ENCODE results near the gene ZNF124. TPM values are rescaled to one million over a fixed set of nuclear protein-coding genes. Genes with fewer than 3 reads are reported as not detected.

ZNF124 gene
- total and polyA plus RNA-seq, 2 of the 13 experiments (the other 11 are each of a cell fraction or from before 2014, with no cell fraction given), result 9.7 to 134 TPM

GRCh38 chr1:247118946-247119446 is 52.8 kb downstream of the ZNF124 start:
- no TSS peak for BruUV-seq (replicated peaks)
- DNase-seq (ENCODE audit: low spot score) (peak; percentile 79), FAIRE-seq (peak; percentile 4), ATAC-seq (peak; percentile 61)
- no peaks in the 10 kb centered on the region for H4K20me1 ChIP-seq (ENCODE audit: insufficient read depth, low read length)
- in situ Hi-C loops (cut with HindIII; ENCODE audit: extremely low pct_ligation_motif_present, low pct_unique_long_range_greater_than_20kb), result no loop called here
- H3K4me3 ChIP-seq (replicated peaks in 1 of 3; ENCODE audit: insufficient read depth in 1 of 3, low read depth in 2 of 3, low read length in 3 of 3), result no peak overlapping the region
- intact Hi-C loops (cut with micrococcal nuclease; ENCODE audit: unreplicated experiment), result loop anchor here (10.0 kb wide), 2 partner anchors 184 to 214 kb away; partner anchors contain the start of gene AHCTF1
- no peaks in the 10 kb centered on the region for H3K27me3 ChIP-seq (ENCODE audit: control insufficient read depth in 1 of 2, insufficient read depth in 2 of 2, low read length in 2 of 2)
- no peak overlapping the region for H3K27ac ChIP-seq (ENCODE audit: extremely low read length, insufficient read depth, low read length)
- H3K79me2 ChIP-seq (ENCODE audit: insufficient read depth, low read length), result no peaks in the 10 kb centered on the region
- POLR2A ChIA-PET, result no interaction called here
- H3K4me1 ChIP-seq (ENCODE audit: insufficient read depth, low read length), result peaks cover 22% of the 10 kb centered on the region
- H3K4me2 ChIP-seq (ENCODE audit: low read depth, low read length), result peak overlapping the region; percentile 27; the same call in 1 of the 2 replicates
- H3K9ac ChIP-seq (ENCODE audit: insufficient read depth, low read depth, low read length), result no peak overlapping the region
- H3K9me3 ChIP-seq (ENCODE audit: low read length), result no peaks in the 10 kb centered on the region
- H2AFZ ChIP-seq (ENCODE audit: low read length), result no peak overlapping the region
- CTCF ChIA-PET (ENCODE audit: low intra/inter-chr PET ratio, low total read pairs), result no interaction called here
- WGBS (ENCODE audit: low lambda C conversion rate), result 44% methylated on average over 5 of the region's 11 CpGs
- H3K36me3 ChIP-seq (replicated peaks in 1 of 2; ENCODE audit: control insufficient read depth in 1 of 2, insufficient read depth in 2 of 2, low read length in 2 of 2), result no peaks in the 10 kb centered on the region
- no peak for TF ChIP-seq NFE2 (CRISPR knock-in tag; IDR thresholded peaks at IDR 0.05)
- TF ChIP-seq, protein P1, sequence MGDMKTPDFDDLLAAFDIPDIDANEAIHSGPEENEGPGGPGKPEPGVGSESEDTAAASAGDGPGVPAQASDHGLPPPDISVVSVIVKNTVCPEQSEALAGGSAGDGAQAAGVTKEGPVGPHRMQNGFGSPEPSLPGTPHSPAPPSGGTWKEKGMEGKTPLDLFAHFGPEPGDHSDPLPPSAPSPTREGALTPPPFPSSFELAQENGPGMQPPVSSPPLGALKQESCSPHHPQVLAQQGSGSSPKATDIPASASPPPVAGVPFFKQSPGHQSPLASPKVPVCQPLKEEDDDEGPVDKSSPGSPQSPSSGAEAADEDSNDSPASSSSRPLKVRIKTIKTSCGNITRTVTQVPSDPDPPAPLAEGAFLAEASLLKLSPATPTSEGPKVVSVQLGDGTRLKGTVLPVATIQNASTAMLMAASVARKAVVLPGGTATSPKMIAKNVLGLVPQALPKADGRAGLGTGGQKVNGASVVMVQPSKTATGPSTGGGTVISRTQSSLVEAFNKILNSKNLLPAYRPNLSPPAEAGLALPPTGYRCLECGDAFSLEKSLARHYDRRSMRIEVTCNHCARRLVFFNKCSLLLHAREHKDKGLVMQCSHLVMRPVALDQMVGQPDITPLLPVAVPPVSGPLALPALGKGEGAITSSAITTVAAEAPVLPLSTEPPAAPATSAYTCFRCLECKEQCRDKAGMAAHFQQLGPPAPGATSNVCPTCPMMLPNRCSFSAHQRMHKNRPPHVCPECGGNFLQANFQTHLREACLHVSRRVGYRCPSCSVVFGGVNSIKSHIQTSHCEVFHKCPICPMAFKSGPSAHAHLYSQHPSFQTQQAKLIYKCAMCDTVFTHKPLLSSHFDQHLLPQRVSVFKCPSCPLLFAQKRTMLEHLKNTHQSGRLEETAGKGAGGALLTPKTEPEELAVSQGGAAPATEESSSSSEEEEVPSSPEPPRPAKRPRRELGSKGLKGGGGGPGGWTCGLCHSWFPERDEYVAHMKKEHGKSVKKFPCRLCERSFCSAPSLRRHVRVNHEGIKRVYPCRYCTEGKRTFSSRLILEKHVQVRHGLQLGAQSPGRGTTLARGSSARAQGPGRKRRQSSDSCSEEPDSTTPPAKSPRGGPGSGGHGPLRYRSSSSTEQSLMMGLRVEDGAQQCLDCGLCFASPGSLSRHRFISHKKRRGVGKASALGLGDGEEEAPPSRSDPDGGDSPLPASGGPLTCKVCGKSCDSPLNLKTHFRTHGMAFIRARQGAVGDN (CRISPR knock-in tag; IDR thresholded peaks at IDR 0.05), result peak; percentile 31; the same call in 1 of the 2 replicates
- peak; percentile 69 for TF ChIP-seq STAG1 (CRISPR knock-in tag; IDR thresholded peaks at IDR 0.05)
- peak; percentile 6; the same call in 1 of the 2 replicates for TF ChIP-seq ZBTB38 (CRISPR knock-in tag; IDR thresholded peaks at IDR 0.05)
- TF ChIP-seq, protein P2, sequence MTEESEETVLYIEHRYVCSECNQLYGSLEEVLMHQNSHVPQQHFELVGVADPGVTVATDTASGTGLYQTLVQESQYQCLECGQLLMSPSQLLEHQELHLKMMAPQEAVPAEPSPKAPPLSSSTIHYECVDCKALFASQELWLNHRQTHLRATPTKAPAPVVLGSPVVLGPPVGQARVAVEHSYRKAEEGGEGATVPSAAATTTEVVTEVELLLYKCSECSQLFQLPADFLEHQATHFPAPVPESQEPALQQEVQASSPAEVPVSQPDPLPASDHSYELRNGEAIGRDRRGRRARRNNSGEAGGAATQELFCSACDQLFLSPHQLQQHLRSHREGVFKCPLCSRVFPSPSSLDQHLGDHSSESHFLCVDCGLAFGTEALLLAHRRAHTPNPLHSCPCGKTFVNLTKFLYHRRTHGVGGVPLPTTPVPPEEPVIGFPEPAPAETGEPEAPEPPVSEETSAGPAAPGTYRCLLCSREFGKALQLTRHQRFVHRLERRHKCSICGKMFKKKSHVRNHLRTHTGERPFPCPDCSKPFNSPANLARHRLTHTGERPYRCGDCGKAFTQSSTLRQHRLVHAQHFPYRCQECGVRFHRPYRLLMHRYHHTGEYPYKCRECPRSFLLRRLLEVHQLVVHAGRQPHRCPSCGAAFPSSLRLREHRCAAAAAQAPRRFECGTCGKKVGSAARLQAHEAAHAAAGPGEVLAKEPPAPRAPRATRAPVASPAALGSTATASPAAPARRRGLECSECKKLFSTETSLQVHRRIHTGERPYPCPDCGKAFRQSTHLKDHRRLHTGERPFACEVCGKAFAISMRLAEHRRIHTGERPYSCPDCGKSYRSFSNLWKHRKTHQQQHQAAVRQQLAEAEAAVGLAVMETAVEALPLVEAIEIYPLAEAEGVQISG (CRISPR knock-in tag; IDR thresholded peaks at IDR 0.05), result no peak
- no peak for TF ChIP-seq PITX1 (CRISPR knock-in tag; IDR thresholded peaks at IDR 0.05)
- TF ChIP-seq RXRA (CRISPR knock-in tag; IDR thresholded peaks at IDR 0.05), result peak; percentile 28; the same call in 1 of the 2 replicates
- TF ChIP-seq HBP1 (CRISPR knock-in tag; IDR thresholded peaks at IDR 0.05; ENCODE audit: low read depth), result no peak
- no peak for TF ChIP-seq GRHL1 (CRISPR knock-in tag; conservative IDR thresholded peaks at IDR 0.05)
- TF ChIP-seq RCOR2 (CRISPR knock-in tag; IDR thresholded peaks at IDR 0.05), result no peak
- TF ChIP-seq, protein P3, sequence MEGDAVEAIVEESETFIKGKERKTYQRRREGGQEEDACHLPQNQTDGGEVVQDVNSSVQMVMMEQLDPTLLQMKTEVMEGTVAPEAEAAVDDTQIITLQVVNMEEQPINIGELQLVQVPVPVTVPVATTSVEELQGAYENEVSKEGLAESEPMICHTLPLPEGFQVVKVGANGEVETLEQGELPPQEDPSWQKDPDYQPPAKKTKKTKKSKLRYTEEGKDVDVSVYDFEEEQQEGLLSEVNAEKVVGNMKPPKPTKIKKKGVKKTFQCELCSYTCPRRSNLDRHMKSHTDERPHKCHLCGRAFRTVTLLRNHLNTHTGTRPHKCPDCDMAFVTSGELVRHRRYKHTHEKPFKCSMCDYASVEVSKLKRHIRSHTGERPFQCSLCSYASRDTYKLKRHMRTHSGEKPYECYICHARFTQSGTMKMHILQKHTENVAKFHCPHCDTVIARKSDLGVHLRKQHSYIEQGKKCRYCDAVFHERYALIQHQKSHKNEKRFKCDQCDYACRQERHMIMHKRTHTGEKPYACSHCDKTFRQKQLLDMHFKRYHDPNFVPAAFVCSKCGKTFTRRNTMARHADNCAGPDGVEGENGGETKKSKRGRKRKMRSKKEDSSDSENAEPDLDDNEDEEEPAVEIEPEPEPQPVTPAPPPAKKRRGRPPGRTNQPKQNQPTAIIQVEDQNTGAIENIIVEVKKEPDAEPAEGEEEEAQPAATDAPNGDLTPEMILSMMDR (CRISPR knock-in tag; IDR thresholded peaks at IDR 0.05), result peak; percentile 81
- peak; percentile 48; the same call in 1 of the 2 replicates for TF ChIP-seq KLF9 (CRISPR knock-in tag; IDR thresholded peaks at IDR 0.05; ENCODE audit: low read depth)
- no peak for TF ChIP-seq MBD4 (IDR thresholded peaks at IDR 0.05; ENCODE audit: borderline replicate concordance, low read length)

Data from HepG2 (cell line).